ENCODE data around the gene GSTA4.
"Not testable (repeated sequence)": the region's sequence is repeated elsewhere in the genome, so short reads cannot be mapped to it uniquely, and the experiment has no call there.

The GSTA4 gene

GRCh38 chr6:53011979-53012378, 16.9 kb upstream of the GSTA4 start:
- no peak for DNase-seq

DNA sequence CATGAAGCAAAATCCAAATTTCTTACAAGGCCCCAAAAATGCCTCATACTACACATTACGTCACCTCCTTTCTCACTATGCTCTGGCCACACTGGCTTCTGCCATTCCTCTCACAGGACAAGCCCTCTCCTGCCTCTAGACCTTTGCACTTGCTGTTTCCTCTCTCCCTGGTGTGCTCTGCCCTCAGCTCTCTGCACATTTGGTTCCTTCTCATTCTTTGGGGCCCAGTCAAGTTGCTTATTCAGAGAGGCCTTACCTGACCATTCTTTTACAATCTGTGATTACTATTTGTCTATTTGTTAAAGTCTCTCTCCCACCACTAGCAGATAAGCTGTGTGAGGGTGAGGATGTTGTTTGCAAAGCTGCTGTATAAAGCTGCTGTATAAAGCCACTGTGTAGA, 15.4 kb upstream of the GSTA4 start:
- no peak for DNase-seq

GRCh38 chr6:53009511-53009910, 14.4 kb upstream of the GSTA4 start:
- no peak for DNase-seq

GRCh38 chr6:53009056-53009455, 14.0 kb upstream of the GSTA4 start:
- no peak for DNase-seq

DNA sequence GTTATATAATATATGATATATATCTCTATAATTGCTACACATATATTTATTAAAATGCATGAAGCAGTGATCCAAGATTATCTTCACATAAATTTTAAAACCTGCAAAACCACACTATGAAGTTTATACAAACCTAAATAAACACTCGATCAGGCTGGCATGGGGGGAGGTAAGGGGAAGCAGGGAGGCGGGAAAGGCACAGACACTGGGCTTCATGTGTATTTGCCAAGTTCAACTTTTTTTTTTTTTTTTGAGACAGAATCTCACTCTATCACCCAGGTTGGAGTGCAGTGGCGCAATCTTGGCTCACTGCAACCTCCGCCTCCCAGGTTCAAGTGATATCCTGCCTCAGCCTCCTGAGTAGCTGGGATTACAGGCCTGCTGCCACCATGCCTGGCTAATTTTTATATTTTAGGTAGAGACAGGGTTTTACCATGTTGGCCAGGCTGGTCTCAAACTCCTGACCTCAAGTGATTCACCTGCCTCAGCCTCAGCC, 13.2 kb upstream of the GSTA4 start:
- DNase-seq: not testable (repeated sequence)

DNA sequence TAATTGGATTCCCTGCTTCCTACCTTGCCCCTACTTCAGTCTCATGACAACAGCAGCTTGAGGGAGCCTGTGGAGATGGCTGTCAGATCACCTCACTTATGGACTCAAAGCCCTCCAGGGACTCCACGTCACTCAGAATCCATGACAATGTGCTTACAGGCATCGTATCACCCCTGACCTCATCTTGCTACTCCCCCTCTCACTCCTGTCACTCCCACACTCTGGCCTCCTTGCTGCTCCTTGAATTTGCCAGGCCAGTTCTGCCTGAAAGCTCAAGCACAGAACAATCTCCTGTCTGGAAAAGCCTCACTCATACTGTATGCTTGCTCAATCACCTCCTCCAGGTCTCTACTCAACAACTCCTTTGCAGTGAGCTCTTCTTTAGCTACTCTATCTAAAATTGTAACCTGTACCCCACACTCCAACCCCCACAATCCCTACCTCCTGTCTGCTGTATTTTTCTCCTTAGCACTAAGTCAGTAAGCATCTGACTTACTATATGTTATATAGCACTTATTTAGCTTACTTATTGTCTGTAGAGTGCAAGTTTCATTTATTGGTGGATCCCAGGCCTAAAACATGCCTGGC, 10.7 kb upstream of the GSTA4 start:
- no peak for DNase-seq

DNA sequence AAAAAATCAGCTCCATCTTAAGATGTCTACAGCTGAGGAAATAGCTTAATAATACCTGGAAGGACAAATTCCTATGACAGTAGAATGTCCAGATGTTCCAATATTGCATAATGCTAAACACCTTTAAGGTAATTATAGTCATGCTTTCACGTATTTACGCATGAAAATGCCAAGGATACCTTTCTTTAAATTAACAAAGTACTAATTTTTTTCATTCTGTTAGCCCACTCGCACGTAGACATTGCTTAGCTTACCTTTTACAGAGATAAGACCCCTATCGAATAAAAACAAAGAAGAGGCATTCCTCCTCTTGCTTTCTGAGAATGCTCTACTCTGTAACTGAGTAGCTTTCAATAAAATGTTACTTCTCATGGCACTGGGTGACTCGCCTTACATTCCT, 4.4 kb upstream of the GSTA4 start:
- no peak for DNase-seq

GRCh38 chr6:52998603-52999002, 3.5 kb upstream of the GSTA4 start:
- no peak for DNase-seq

DNA sequence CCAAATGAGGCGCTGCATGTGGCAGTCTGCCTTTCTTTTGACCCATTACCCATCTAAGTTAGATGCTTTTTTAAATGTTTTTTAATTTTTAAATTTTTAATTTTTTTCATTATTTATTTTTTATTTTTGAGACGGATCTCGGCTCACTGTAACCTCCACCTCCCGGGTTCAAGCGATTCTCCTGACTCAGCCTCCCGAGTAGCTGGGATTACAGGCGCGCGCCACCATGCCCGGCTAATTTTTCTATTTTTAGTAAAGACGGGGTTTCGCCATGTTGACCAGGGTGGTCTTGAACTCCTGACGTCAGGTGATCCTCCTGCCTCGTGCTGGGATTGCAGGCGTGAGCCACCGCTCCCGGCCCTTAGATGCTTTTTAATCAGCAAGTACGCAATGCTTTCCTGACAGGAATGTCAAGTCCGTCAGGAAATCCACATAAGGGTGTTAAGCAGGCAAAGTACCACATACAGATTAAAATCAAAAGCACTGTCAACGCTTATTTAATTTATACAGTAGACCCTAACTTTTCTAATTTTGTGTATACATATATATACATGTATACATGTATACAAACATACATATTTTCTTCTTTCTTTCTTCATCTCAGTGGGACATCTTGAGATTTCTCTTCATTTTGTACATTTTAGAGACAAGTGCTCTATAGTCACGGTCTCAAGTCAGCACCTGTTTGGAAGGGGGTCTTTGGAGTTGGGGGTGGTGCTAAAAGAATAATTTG, 995 bp upstream of the GSTA4 start:
- peak; percentile 58 for DNase-seq

- peak; percentile 86 for DNase-seq
Observed at GRCh38 chr6:52994839-52995088, 320 bp downstream of the GSTA4 start.

GRCh38 chr6:52994031-52994838, 849 bp downstream of the GSTA4 start:
- DNase-seq: peak; percentile 71

DNA sequence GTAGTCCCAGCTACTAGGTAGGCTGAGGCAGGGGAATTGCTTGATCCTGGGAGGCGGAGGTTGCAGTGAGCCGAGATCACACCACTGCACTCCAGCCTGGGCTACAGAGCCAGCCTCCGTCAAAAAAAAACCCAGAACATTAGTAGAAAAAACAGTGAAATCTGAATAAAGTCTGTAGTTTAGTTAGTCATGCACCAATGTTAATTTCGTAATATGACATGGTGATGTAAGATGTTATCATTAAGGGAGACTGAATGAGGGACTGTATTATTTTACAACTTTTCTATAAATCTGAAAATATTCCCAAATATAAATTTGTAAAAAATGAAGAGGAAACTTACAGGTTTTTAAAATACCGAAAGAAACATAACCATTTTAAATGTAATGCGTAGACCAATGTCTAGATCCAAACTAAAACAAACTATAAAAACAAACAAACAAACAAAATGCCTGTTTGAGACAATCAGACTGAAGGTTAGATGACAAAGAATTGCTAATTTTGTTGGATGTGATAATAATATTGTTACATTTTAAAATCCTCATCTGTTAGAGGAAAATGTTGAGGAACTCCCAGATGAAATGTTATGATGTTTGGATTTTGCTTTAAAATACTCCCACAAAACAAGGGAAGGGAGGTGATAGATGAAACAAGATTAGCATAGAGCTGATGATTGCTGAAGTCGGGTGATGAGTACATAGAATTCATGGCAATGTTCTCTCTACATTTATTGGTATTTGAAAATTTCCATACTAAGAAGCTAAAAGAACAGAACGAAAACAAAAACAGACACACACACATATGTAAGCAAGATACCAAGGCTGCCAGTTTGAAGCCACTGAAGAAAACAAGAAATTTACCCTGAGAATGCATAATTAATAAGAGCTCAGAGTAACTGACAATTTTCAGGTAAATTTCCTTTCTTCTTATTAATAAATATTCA, 1.8 kb downstream of the GSTA4 start:
- no peak for DNase-seq

DNA sequence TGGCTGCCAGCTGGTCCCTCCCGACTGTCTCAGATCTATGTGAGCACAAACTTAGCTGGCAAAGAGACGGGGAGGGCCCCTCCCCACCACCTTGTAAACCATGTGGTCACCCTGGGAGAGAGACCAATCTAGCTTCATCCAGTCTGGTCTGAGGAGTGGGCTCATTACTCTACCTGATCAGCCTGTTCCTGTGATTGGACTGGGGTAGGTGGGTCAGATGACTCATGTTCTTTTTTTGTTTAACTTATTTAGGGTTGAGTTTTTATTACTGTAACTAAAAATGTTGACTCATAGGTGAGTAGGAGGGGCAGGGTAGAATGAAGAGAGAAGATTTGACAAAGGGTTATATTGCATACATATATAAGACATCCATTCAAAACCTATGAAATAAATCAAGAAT, 4.7 kb downstream of the GSTA4 start:
- no peak for DNase-seq

GRCh38 chr6:52985228-52985627, 9.9 kb downstream of the GSTA4 start:
- no peak for DNase-seq

GRCh38 chr6:52984247-52984646, 10.8 kb downstream of the GSTA4 start:
- no peak for DNase-seq

GRCh38 chr6:52983159-52983848, 11.8 kb downstream of the GSTA4 start:
- no peak for DNase-seq

- no peak for DNase-seq
Observed at GRCh38 chr6:52982680-52983079, 12.4 kb downstream of the GSTA4 start.

- no peak for DNase-seq
Observed at GRCh38 chr6:52981222-52981900, 13.7 kb downstream of the GSTA4 start.

DNA sequence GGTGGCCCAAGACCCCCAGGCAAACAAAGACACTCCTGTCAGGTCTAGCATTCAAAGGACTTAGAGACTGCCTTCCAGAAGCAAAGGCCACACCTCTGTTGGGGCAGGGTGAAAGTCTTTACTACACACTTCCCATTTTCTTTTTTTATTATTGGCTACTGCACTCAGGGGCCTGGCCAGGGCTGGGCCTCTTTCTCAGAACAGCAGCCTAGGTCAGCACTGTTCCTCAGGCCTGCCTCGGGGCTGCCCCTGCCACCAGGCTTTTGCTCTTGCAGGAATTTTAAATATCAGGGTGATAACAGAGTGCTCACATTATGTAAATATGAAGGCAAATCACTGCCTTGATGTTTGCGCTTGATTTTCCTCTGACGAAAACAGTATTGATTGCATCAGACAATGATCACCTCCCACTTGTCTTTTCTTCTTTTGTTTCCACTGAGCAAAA, 18.5 kb downstream of the GSTA4 start:
- DNase-seq: no peak

GRCh38 chr6:52976149-52976548, 18.9 kb downstream of the GSTA4 start:
- no peak for DNase-seq

DNA sequence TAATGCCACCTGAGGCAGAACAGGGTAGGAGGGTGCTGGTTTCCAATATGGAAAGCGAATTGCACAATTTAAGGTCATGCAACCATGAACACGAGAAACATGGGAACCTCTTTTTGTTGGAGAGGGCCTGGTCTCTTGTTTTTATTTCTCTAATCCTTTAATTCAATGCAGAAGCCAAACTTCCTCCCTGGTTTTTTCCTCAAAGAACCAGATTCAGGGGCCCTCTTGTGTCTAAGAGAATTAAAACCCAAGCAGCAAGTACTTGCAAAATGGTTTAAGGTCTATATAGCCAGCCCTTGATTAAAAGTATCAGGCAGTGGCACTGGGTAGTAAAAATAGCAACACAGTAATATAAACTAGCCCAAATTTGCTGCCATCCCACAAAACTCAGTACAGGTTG, 19.5 kb downstream of the GSTA4 start:
- DNase-seq: no peak

GRCh38 chr6:52972989-52973388, 22.1 kb downstream of the GSTA4 start:
- DNase-seq: no peak

Measured in right forelimb (tissue), 1 donor.